Stimulated activated naive CD4-positive, alpha-beta T cell treated with Interleukin-2 at 50 U/mL for 16 hours (primary cell): ENCODE results near the gene LINGO3.
"Not testable (repeated sequence)": the region's sequence is repeated elsewhere in the genome, so short reads cannot be mapped to it uniquely, and the experiment has no call there.

Source experiments
- DNase-seq: peaks from one replicate; lab custom pipeline; 2025; lab: John Stamatoyannopoulos, UW

LINGO3 gene

GRCh38 chr19:2281265-2282061 is 26.5 kb downstream of the LINGO3 start:
- not testable (repeated sequence) for DNase-seq

- no peak for DNase-seq
Measured at GRCh38 chr19:2280633-2281264, 27.2 kb downstream of the LINGO3 start.

GRCh38 chr19:2278459-2279158 is 29.3 kb downstream of the LINGO3 start:
- DNase-seq = no peak

- DNase-seq = no peak
Measured at GRCh38 chr19:2277138-2277537, 30.8 kb downstream of the LINGO3 start.

- DNase-seq = no peak
Measured at GRCh38 chr19:2276429-2276986, 31.4 kb downstream of the LINGO3 start.

- no peak for DNase-seq
Measured at GRCh38 chr19:2275588-2276428, 32.1 kb downstream of the LINGO3 start.

GRCh38 chr19:2274931-2275535 is 32.9 kb downstream of the LINGO3 start:
- no peak for DNase-seq

- no peak for DNase-seq
Measured at GRCh38 chr19:2274185-2274711, 33.7 kb downstream of the LINGO3 start.

GRCh38 chr19:2273356-2274184 is 34.4 kb downstream of the LINGO3 start:
- DNase-seq = peak; percentile 62

- peak; percentile 20 for DNase-seq
Measured at GRCh38 chr19:2271234-2272103, 36.5 kb downstream of the LINGO3 start.

GRCh38 chr19:2270423-2271233 is 37.3 kb downstream of the LINGO3 start:
- DNase-seq = peak; percentile 78

- peak; percentile 40 for DNase-seq
Measured at GRCh38 chr19:2270157-2270422, 37.9 kb downstream of the LINGO3 start.

- peak; percentile 97 for DNase-seq
Measured at GRCh38 chr19:2269244-2270156, 38.5 kb downstream of the LINGO3 start.

- DNase-seq = no peak
Measured at GRCh38 chr19:2268861-2269243, 39.1 kb downstream of the LINGO3 start.

GRCh38 chr19:2268480-2268830 is 39.5 kb downstream of the LINGO3 start:
- no peak for DNase-seq

- DNase-seq = no peak
Measured at GRCh38 chr19:2266183-2266993, 41.6 kb downstream of the LINGO3 start.
